ENCODE measurements around the gene PPP1R7.

The PPP1R7 gene

DNA sequence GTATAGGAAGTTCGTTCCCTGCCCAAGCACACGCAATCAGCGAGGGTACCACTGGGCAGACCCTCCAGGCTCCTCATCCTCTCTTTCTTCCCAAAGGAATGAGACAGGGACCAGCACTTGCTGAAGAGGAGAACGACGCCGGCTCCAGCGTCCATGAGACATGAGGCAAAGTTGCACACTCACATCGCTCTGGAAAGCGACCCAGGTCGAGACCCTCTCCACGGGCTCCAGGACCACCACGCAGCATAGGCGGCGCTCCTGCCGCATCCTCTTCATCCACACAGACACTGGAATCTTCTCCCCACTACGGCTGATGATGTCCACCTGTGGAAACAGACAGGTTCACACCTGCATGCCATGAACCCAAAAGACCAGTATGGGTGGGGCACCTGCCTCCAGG is 11.8 kb upstream of the PPP1R7 start:
- DNase-seq, result no peak

GRCh38 chr2:241139531-241140444 is 10.5 kb upstream of the PPP1R7 start:
- DNase-seq, result no peak

DNA sequence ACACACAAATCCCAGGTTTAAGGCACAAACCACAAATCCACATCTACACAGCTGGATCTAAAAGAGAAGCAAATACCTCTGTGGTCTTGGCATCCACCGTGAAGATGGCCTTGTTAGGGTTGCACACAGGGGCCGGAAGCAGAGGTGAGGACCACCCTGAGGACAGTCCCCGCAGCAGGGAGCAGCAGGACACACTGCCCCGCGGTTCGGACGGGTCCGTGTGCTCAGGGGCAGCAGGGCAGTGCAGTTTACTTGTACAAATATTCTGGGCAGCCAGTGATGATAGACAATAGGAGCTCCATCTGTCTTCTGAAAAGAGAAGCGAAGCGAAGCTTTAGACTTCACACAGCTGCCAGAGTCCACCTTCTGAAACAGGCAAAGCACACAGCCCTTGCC is 9.8 kb upstream of the PPP1R7 start:
- no peak for DNase-seq

DNA sequence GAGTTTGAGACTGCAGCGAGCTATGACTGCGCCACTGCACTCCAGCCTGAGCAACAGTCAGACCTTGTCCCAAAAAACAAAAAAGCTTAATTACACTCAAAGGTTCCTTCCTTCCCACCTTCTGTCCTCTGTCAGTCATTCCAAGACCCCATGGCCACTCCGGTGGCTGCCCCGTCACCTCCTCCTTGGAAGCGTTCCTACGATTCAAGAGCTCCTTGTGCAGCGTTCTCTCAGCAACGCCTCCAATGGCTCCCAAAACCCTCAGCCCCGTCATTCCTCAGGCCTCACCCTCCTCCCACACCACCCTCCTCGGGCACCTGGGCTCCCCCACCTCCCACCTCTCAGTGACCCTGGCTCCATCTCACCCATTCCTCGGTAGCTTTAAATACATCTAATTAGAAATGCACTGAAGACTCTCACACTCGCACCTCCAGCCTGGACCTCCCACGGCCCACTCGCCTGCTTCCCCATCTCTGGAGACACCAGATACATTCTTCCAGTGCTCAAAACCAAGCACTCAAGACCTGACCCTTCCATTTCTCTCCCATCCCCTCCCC is 9.0 kb upstream of the PPP1R7 start:
- no peak for DNase-seq

DNA sequence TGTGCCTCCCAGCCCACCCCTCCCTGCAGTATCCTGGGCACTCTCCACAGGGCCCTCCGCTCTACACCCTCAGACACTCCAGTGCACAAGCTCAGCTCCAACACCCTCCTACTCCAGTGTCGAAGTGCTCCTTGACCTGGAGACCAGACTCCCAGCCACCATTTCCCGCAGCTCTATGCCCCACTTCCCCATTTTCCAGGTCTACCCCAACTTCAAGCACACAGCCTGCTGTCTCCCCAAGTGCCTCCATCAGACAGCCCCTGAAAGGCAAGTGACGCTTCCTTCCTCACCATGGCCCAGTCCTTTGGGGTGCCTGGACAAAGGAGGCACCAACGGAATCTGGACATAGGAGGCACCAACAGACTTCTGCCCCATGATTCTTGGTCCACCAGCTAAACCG is 8.2 kb upstream of the PPP1R7 start:
- DNase-seq, result no peak

- DNase-seq, result no peak
Observed at GRCh38 chr2:241142593-241142992, 7.7 kb upstream of the PPP1R7 start.

DNA sequence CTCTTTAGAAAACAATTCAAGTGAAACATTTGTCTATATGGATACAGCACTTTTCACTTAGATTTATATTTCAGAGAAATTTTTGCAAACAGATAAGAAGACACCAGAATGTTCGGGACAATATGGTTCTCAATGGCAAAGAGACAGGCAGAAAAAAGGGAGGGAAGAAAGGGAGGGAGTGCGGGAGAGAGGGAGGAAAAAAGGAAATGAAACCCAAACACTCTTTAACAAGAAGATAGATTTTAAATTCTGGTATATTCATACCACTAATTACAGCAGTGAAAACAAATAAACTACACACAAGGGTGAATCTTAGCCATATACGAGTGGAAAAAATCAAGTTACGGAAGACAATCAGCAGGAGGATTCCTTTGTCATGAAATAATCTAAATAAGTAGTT is 4.0 kb upstream of the PPP1R7 start:
- DNase-seq, result no peak

DNA sequence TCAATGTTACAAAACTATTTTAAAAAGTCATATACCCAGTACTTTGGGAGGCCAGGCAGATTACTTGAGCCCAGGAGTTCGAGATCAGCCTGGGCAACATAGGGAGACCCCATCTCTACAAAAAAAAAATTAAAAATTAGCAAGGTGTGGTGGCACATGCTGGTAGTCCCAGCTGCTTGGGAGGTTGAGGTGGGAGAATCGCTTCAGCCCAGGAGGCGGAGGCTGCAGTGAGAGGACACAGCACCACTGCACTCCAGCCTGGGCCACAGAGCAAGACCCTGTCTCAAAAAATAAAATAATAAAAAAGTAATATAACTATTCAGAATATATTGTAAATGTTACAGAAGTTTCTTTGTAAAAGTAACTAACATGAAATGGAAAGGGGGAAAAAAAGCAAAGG is 2.9 kb upstream of the PPP1R7 start:
- no peak for DNase-seq

DNA sequence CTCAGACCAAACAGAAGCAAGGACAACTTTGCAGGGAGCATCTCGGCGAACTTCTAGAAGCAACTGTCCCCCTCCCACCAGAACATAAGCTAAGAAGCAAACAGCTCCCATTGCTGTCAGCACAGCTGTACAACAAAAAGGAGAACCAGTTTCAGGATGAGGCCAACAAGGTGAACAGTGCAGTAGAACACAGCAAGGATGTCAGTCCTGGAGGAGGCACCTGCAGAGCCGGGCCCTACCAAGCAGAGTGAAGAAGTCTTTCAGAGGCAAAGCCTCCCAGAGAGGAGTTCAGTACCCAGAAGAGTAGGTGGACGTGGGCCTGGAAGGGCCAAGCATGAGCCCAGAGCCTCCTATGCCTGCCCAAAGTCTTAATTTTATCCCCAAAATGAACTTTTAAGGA is 2.0 kb upstream of the PPP1R7 start:
- DNase-seq, result no peak

- DNase-seq, result peak; percentile 36 to 97 (median 88)
Observed at GRCh38 chr2:241148891-241149674, 1.2 kb upstream of the PPP1R7 start, which contains the start of gene PASK. TSS of gene PASK (minus strand) at chr2:241149472. CDS start at chr2:241143032, 6,440 bp downstream.

DNA sequence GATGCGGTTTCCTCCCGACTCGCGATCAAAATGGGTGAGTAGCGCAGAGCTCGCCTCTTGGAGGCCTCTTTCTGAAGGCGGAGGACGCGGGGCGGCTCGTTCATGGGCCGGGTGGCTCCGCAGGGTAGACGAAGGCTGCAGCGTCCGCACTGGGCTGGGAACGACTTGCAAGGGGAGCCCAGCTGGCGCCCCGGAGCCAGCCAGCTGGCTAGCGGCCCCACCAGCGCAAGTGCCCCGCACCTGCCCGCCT is 667 bp upstream of the PPP1R7 start:
- no peak for DNase-seq

DNA sequence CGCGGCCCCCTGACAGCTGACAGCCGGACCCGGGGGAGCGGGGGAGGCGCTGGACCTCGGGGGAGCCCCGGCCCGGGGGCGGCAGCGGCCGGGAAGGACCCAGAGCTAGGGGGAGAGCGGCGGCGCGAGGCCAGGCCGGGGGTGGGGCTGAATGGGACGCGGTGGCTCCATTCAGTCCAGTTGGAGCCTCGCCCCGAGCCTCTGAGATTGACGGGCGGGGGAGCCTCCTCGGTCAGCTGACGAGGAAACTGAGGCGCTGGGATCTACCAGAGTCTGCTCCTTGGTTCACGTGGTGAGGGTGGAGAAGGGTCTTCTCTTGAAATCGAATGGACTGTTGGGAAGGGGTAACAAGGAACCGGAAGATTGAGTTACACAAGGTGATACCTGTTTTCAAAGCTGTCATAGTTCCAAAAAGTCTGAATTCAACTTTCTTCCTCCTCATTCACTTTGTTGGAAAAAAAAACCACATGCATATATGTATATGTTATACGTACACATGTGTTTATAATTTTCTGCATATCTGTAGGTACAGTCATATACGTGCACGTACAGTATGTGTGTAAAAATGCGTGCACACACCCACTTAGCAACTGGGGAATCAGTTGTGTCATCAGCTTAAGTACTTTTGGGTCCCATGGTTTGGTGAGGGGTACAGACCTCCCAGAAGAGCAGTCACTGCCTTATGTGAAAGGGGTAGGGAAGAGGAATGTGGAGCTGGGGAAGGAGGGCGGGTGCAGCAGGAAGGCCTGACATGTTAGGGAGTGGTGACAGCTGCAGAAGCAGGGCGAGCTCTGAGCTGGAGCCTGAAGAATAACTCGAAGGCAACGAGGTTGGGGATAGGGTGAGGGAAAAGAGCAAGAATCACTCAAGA is 628 bp downstream of the PPP1R7 start:
- peak in 18 of 56 donors; percentile 47 to 82 (median 64) for DNase-seq

DNA sequence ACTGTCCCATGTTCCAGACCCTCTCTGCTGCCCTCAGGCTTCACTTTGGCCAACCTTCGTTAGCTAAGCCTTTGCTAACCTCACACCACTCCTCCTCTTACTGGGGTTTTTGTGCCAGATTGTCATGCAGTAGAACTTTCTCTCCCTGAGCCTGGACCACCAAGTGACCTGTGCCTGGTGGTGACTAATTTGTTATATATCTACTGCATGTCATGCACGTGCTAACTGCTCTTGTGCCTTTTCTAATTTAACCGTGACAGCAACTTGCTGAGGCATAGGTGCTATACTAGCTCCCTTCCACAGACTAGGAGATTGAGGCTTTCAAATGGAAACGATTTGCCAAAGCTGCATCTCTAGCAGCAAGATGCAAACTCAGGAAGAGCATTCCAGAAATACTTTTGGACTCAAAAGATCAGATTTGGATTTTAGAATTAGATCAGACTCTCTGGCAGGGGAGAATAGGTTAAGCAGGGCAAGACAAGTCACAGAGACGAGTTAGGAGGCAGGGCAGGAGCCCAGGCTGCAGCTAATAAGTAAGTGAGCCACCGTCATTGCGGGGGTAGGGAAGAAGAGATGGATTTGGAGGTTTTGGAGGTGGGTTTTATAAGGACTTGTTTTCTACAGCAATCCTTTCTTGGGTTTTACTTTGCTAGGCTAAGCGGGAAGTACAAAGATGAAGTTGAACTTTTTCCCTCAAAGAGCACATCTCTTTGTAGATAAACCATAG is 1.8 kb downstream of the PPP1R7 start:
- no peak for DNase-seq

GRCh38 chr2:241153616-241154015 is 3.3 kb downstream of the PPP1R7 start:
- DNase-seq, result no peak

DNA sequence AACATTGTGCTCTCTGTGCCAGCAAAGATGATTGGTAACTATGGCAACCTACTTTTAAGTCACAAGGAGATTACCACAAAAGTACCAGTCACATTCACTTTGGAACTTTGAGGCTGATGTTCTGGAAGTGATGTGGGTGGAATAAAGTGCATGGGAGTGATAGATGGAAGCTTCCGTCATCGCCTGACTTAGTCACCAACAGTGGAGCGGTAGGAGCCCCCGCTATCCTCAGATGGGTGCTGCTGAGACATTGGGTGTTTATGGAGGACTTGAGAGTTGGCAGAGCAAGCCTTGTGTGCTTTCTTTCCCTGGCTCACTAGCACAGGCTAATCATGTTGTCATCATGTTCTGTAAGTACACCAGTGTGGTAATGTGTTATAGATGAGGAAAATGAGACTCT is 4.6 kb downstream of the PPP1R7 start:
- peak in 19 of 56 donors; percentile 17 to 82 (median 35) for DNase-seq

DNA sequence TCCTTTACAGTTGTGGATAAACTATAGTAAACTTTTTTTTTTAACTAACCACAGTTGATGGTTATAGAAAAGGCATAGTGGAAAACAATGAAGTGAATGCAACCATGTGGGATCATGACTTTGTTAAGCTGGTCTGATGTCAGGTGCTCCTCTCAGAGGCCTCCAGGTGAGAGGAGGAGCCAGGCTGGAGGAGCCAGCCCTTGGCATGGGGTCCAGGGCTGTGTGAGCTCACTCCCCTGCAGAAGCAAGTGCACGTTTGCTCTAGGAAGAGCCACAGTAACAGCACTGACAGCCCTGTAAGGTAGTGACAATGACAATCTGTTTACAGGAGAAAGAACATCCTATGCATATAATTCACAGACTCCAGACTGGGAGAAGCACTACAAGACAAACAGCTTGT is 5.7 kb downstream of the PPP1R7 start:
- DNase-seq, result no peak

GRCh38 chr2:241156971-241157441 is 6.7 kb downstream of the PPP1R7 start:
- peak in 11 of 56 donors; percentile 7 to 57 (median 25) for DNase-seq

GRCh38 chr2:241157841-241158545 is 7.7 kb downstream of the PPP1R7 start:
- DNase-seq, result no peak

GRCh38 chr2:241158546-241158900 is 8.3 kb downstream of the PPP1R7 start:
- no peak for DNase-seq

DNA sequence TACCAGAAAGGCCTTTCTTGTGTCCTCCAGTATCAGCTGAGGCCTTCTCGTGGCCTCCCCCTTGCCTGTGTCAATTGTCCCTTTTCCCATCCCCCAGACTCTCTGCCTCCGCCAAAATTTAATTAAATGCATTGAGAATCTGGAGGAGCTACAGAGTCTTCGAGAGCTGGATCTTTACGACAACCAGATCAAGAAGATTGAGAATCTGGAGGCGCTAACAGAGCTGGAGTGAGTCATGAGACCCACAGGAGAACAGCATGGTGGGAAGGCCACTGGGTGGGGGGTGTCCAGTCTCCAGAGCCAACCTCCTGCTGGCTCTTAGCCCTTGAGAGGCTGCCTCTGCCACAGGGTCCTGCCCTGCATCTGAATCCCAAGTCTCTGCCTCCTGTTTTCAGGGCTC is 8.8 kb downstream of the PPP1R7 start:
- no peak for DNase-seq

All from amygdala (tissue), 56 donors.